ENCODE results near the gene CDCA7L.

Gene CDCA7L

GRCh38 chr7:21922605-21923004 is 23.1 kb downstream of the CDCA7L start:
- no peak overlapping the region for H3K4me3 ChIP-seq (ENCODE audit: low read depth, low read length)
- DNase-seq (ENCODE audit: low read depth), result no peak
- no peak for TF ChIP-seq CTCF (IDR thresholded peaks at IDR 0.05; ENCODE audit: control insufficient read depth, extremely low read depth, insufficient read depth)

GRCh38 chr7:21920936-21921335 is 24.8 kb downstream of the CDCA7L start:
- DNase-seq (ENCODE audit: low read depth), result no peak
- H3K4me3 ChIP-seq (ENCODE audit: low read depth, low read length), result no peak overlapping the region
- no peak for TF ChIP-seq CTCF (IDR thresholded peaks at IDR 0.05; ENCODE audit: control insufficient read depth, extremely low read depth, insufficient read depth)

- TF ChIP-seq CTCF (IDR thresholded peaks at IDR 0.05; ENCODE audit: control insufficient read depth, extremely low read depth, insufficient read depth), result no peak
- no peak for DNase-seq (ENCODE audit: low read depth)
- no peak overlapping the region for H3K4me3 ChIP-seq (ENCODE audit: low read depth, low read length)
These were observed 27.5 kb downstream of the CDCA7L start for GRCh38 chr7:21918216-21918615.

- DNase-seq (ENCODE audit: low read depth), result no peak
- no peak for TF ChIP-seq CTCF (IDR thresholded peaks at IDR 0.05; ENCODE audit: control insufficient read depth, extremely low read depth, insufficient read depth)
These were observed 29.1 kb downstream of the CDCA7L start for GRCh38 chr7:21916629-21917028.

GRCh38 chr7:21916176-21916575 is 29.5 kb downstream of the CDCA7L start:
- no peak overlapping the region for H3K4me3 ChIP-seq (ENCODE audit: low read depth, low read length)
- no peak for TF ChIP-seq CTCF (IDR thresholded peaks at IDR 0.05; ENCODE audit: control insufficient read depth, extremely low read depth, insufficient read depth)
- no peak for DNase-seq (ENCODE audit: low read depth)

More at GRCh38 chr7:21916629-21917028, 29.1 kb downstream of the CDCA7L start:
- no peak overlapping the region for H3K4me3 ChIP-seq (ENCODE audit: low read depth, low read length)

GRCh38 chr7:21915140-21915539 is 30.6 kb downstream of the CDCA7L start:
- TF ChIP-seq CTCF (IDR thresholded peaks at IDR 0.05; ENCODE audit: control insufficient read depth, extremely low read depth, insufficient read depth), result no peak
- DNase-seq (ENCODE audit: low read depth), result no peak
- H3K4me3 ChIP-seq (ENCODE audit: low read depth, low read length), result no peak overlapping the region

GRCh38 chr7:21914671-21915070 is 31.0 kb downstream of the CDCA7L start:
- no peak overlapping the region for H3K4me3 ChIP-seq (ENCODE audit: low read depth, low read length)
- no peak for DNase-seq (ENCODE audit: low read depth)
- TF ChIP-seq CTCF (IDR thresholded peaks at IDR 0.05; ENCODE audit: control insufficient read depth, extremely low read depth, insufficient read depth), result no peak

All from LNCaP clone FGC (cell line).